HEK293 (cell line): Measurements from ENCODE around the gene PRKCE.

Experiments used
- CTCF ChIA-PET: fragments of 350-600 bp; formaldehyde crosslinking; extraction: SDS; loops from one replicate; lab custom pipeline; 2021; ENCODE audit warnings: antibody characterized with exemption; lab: Yijun Ruan, JAX
- POLR2A ChIA-PET: fragments of 300-600 bp; formaldehyde crosslinking; extraction: SDS; loops from one replicate; lab custom pipeline; 2020; ENCODE audit warnings: antibody characterized with exemption, inconsistent platforms; lab: Yijun Ruan, JAX
- H3K27ac ChIP-seq: fragments of 200-500 bp; sonication (Bioruptor generic); 2 replicates; pipeline ENCODE4 v1.5.1; 2014; ENCODE audit warnings: low read depth, low read length, control low read depth, inconsistent platforms; ENCODE audit errors: extremely low read depth
- H3K36me3 ChIP-seq, 2 experiments: fragments of 200-500 bp in 1 of 2; sonication (Bioruptor generic) in 1 of 2; 1 replicate in 1 of 2; 2 replicates in 1 of 2; pipeline ENCODE4 v1.5.1; 2014 to 2017; ENCODE audit warnings: inconsistent platforms in 2 of 2, low read length in 2 of 2; ENCODE audit not compliant: control insufficient read depth in 2 of 2, insufficient read depth in 1 of 2
- H3K4me1 ChIP-seq: fragments of 200-500 bp; sonication (Bioruptor generic); 2 replicates; pipeline ENCODE4 v1.5.1; 2014; ENCODE audit warnings: mild to moderate bottlenecking, low read length, inconsistent platforms; ENCODE audit not compliant: control insufficient read depth, insufficient read depth
- H3K4me3 ChIP-seq: 2 replicates; pipeline ENCODE4 v1.5.1; 2011; ENCODE audit warnings: low read depth, mild to moderate bottlenecking, control low read depth, low read length, moderate library complexity
- H3K9me3 ChIP-seq: fragments of 200-500 bp; sonication (Bioruptor generic); 2 replicates; pipeline ENCODE4 v1.5.1; 2014; ENCODE audit warnings: low read depth, low read length, inconsistent platforms; ENCODE audit not compliant: control insufficient read depth, insufficient read depth
- BCL6B ChIP-seq: fragments of 450-650 bp; formaldehyde crosslinking; IDR thresholded peaks from 2 replicates; pipeline ENCODE4 v1.5.1; 2017; ENCODE audit warnings: missing biosample characterization, missing genetic modification characterization
- GLIS1 ChIP-seq: fragments of 450-650 bp; formaldehyde crosslinking; IDR thresholded peaks from 2 replicates; pipeline ENCODE4 v1.5.1; 2016; ENCODE audit warnings: missing biosample characterization, missing genetic modification characterization
- IKZF3 ChIP-seq: fragments of 450-650 bp; IDR thresholded peaks from 2 replicates; pipeline ENCODE4 v1.5.0; 2018; ENCODE audit warnings: missing biosample characterization, mild to moderate bottlenecking, missing genetic modification characterization, moderate library complexity
- KLF1 ChIP-seq: fragments of 450-650 bp; formaldehyde crosslinking; IDR thresholded peaks from 2 replicates; pipeline ENCODE4 v1.5.1; 2016; ENCODE audit warnings: missing biosample characterization, missing genetic modification characterization
- KLF9 ChIP-seq: fragments of 450-650 bp; formaldehyde crosslinking; IDR thresholded peaks from 2 replicates; pipeline ENCODE4 v1.5.1; 2016; ENCODE audit warnings: missing biosample characterization, missing genetic modification characterization, low read depth
- SCRT2 ChIP-seq: fragments of 450-650 bp; formaldehyde crosslinking; IDR thresholded peaks from 2 replicates; pipeline ENCODE4 v1.5.1; 2016; ENCODE audit warnings: missing biosample characterization, missing genetic modification characterization
- ZBTB20 ChIP-seq: fragments of 450-650 bp; formaldehyde crosslinking; IDR thresholded peaks from 2 replicates; pipeline ENCODE4 v1.5.1; 2016; ENCODE audit warnings: missing biosample characterization, missing genetic modification characterization
- ZNF140 ChIP-seq: fragments of 450-650 bp; formaldehyde crosslinking; IDR thresholded peaks from 2 replicates; pipeline ENCODE4 v1.5.1; 2016; ENCODE audit warnings: missing biosample characterization, missing genetic modification characterization
- ZNF175 ChIP-seq: fragments of 450-650 bp; formaldehyde crosslinking; IDR thresholded peaks from 2 replicates; pipeline ENCODE4 v1.5.1; 2016; ENCODE audit warnings: missing biosample characterization, missing genetic modification characterization
- ZNF184 ChIP-seq: fragments of 450-650 bp; IDR thresholded peaks from 2 replicates; pipeline ENCODE4 v1.5.1; 2018; ENCODE audit warnings: missing biosample characterization, mild to moderate bottlenecking, missing genetic modification characterization
- ZNF274 ChIP-seq, 2 experiments: fragments of 200-500 bp in 1 of 2; fragments of 450-650 bp in 1 of 2; sonication (Bioruptor generic) in 1 of 2; formaldehyde crosslinking in 1 of 2; IDR thresholded peaks; 2 replicates each; pipeline versions ENCODE4 v1.5.1 to v1.6.1; 2014 to 2016; ENCODE audit warnings: borderline replicate concordance in 1 of 2, inconsistent platforms in 1 of 2, low read length in 1 of 2, missing biosample characterization in 1 of 2, missing genetic modification characterization in 1 of 2
- ZNF280D ChIP-seq: fragments of 450-650 bp; formaldehyde crosslinking; IDR thresholded peaks from 2 replicates; pipeline ENCODE4 v1.5.1; 2016; ENCODE audit warnings: missing biosample characterization, missing genetic modification characterization
- ZNF292 ChIP-seq: fragments of 450-650 bp; formaldehyde crosslinking; IDR thresholded peaks from 2 replicates; pipeline ENCODE4 v1.5.1; 2016; ENCODE audit warnings: low read depth, missing biosample characterization, missing genetic modification characterization, borderline replicate concordance
- ZNF416 ChIP-seq: fragments of 450-650 bp; formaldehyde crosslinking; IDR thresholded peaks from 2 replicates; pipeline ENCODE4 v1.5.1; 2016; ENCODE audit warnings: missing biosample characterization, missing genetic modification characterization
- ZNF488 ChIP-seq: fragments of 450-650 bp; formaldehyde crosslinking; IDR thresholded peaks from 2 replicates; pipeline ENCODE4 v1.5.1; 2016; ENCODE audit warnings: missing biosample characterization, missing genetic modification characterization
- ZNF514 ChIP-seq: fragments of 450-650 bp; formaldehyde crosslinking; IDR thresholded peaks from 2 replicates; pipeline ENCODE4 v1.5.1; 2016; ENCODE audit warnings: missing biosample characterization, missing genetic modification characterization
- ZNF544 ChIP-seq: fragments of 450-650 bp; formaldehyde crosslinking; IDR thresholded peaks from 2 replicates; pipeline ENCODE4 v1.5.0; 2017; ENCODE audit warnings: missing biosample characterization, missing genetic modification characterization
- ZNF707 ChIP-seq: fragments of 450-650 bp; formaldehyde crosslinking; IDR thresholded peaks from 2 replicates; pipeline ENCODE4 v1.5.1; 2016; ENCODE audit warnings: missing biosample characterization, missing genetic modification characterization
- ZNF843 ChIP-seq: fragments of 450-650 bp; formaldehyde crosslinking; IDR thresholded peaks from 2 replicates; pipeline ENCODE4 v1.5.1; 2016; ENCODE audit warnings: missing biosample characterization, missing genetic modification characterization
- ZSCAN5A ChIP-seq: fragments of 450-650 bp; formaldehyde crosslinking; IDR thresholded peaks from 2 replicates; pipeline ENCODE4 v1.5.1; 2016; ENCODE audit warnings: missing biosample characterization, missing genetic modification characterization

Gene PRKCE

GRCh38 chr2:45721150-45721549, 69.7 kb downstream of the PRKCE start (continued):
- TF ChIP-seq ZNF514 (tag by site-specific recombination): no peak
- TF ChIP-seq ZNF488 (tag by site-specific recombination): no peak
- no peak for TF ChIP-seq ZNF544 (tag by site-specific recombination)

- H3K36me3 ChIP-seq: no peaks in the 10 kb centered on the region
- no peak overlapping the region for H3K4me3 ChIP-seq
- H3K4me1 ChIP-seq: no peaks in the 10 kb centered on the region
- TF ChIP-seq ZNF707 (tag by site-specific recombination) (no peak), GLIS1 (no peak), IKZF3 (tag by site-specific recombination) (no peak), ZNF843 (tag by site-specific recombination) (no peak), SCRT2 (tag by site-specific recombination) (no peak), ZSCAN5A (tag by site-specific recombination) (no peak), ZNF175 (tag by site-specific recombination) (no peak), ZNF416 (tag by site-specific recombination) (no peak), ZBTB20 (no peak), ZNF184 (no peak), ZNF274 (IDR thresholded peaks at IDR 0.05; ENCODE audit: low read length) (no peak), ZNF274 (tag by site-specific recombination; IDR thresholded peaks at IDR 0.05; ENCODE audit: borderline replicate concordance) (no peak)
- TF ChIP-seq, all 188 proteins: peak for 0
- Histone ChIP-seq H3K9me3 (no peaks in the 10 kb centered on the region), H3K27ac (no peak overlapping the region)
- ChIA-PET CTCF (interaction anchor here (0.6 kb wide), 2 partner anchors 196 to 235 kb away, joined by 4 read pairs; no protein-coding TSS in a partner anchor), POLR2A (no interaction called here)
These were observed 71.0 kb downstream of the PRKCE start for GRCh38 chr2:45722477-45722876.

- Histone ChIP-seq H3K4me3 (no peak overlapping the region), H3K36me3 (no peaks in the 10 kb centered on the region), H3K27ac (no peak overlapping the region), H3K9me3 (no peaks in the 10 kb centered on the region), H3K4me1 (no peaks in the 10 kb centered on the region)
- TF ChIP-seq KLF9 (tag by site-specific recombination) (no peak), ZNF140 (tag by site-specific recombination) (no peak), ZBTB20 (no peak), ZNF280D (tag by site-specific recombination) (no peak), ZNF292 (no peak), KLF1 (tag by site-specific recombination) (no peak), BCL6B (no peak)
- ChIA-PET CTCF (no interaction called here), POLR2A (no interaction called here)
These were observed 72.4 kb downstream of the PRKCE start for GRCh38 chr2:45723857-45724256.
